NCI-H524 (cell line): ENCODE data around the gene SH2D1A.

Experiments used
- DNase-seq, 2 experiments: peaks; one replicate each; lab custom pipeline; 2025; lab: John Stamatoyannopoulos, UW

Gene SH2D1A

GRCh38 chrX:124421898-124422655 lies 75.7 kb downstream of the SH2D1A start:
- DNase-seq = no peak
